Dedifferentiated amniotic fluid mesenchymal stem cell (primary cell): ENCODE results near the gene LMO2.
"Not testable (repeated sequence)": the region's sequence is repeated elsewhere in the genome, so short reads cannot be mapped to it uniquely, and the experiment has no call there.

ENCODE experiments used
- DNase-seq: peaks from one replicate; pipeline ENCODE4 v3.0.0-alpha.2; 2016; ENCODE audit errors: extremely low spot score

The LMO2 gene

DNA sequence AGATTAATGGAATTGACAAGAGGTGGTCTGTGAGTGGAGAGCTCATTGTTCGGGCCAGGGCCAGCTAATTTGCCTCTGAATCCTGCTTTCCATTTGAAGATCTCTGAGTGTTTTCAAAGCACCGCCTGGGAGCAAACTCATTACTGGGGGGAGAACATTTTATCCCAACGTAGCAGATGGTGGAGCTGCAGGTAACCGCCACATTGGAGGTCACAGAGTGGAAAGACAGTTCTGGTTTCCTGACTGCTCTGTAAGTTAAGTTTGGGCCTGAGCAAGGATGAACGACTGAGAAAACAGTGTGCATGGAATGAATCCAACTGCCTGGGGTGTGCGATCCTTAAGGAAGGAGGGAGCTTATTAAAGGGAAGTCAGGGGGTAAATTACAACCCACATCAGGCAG lies 30.5 kb downstream of the LMO2 start:
- no peak for DNase-seq

- no peak for DNase-seq
Observed at GRCh38 chr11:33860926-33861325, 30.9 kb downstream of the LMO2 start.

GRCh38 chr11:33859306-33859705 lies 32.6 kb downstream of the LMO2 start:
- no peak for DNase-seq

DNA sequence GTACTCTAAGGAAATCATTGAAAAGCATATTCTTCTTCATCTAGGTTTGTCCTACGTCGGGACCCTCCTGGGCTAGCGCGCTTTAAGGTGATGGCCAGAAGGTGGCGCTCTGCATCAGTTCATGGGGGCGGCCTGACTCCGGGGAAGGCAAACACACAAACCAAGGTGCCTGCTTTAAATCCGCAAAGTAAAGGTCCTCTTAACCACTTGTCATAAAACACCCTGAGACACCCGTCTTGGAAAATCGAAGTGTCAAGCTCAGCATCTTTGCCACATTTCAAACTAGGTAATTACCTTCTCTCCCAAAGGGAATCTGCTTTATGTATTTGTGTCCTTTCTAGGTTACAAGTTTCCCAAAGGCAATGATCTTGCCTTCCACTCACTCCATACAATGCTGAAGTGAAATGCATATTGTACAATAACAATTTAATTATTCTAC lies 33.9 kb downstream of the LMO2 start:
- DNase-seq: peak; percentile 41

- no peak for DNase-seq
Observed at GRCh38 chr11:33855500-33855899, 36.4 kb downstream of the LMO2 start.

- no peak for DNase-seq
Observed at GRCh38 chr11:33848717-33849390, 43.0 kb downstream of the LMO2 start.

GRCh38 chr11:33847251-33847650 lies 44.6 kb downstream of the LMO2 start:
- no peak for DNase-seq

DNA sequence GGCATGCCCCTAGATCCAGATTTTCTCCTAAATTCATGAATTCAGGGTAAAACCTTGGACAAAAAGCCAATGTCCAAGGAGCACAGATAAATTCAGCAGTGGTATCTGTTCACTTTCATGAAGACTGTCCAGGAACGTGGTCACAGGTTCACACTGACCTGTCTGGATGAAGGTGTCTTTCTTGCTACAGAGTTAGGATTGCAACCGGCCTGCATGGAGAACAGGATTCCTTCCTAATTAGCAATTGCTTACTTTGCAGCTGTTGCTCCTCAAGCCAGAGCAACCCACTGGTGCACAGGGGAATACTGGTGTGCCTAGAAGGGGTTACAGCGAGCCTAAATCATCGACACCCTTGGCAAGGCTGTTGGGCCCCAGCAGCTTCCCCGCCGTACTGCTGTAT lies 47.6 kb downstream of the LMO2 start:
- DNase-seq: no peak

DNA sequence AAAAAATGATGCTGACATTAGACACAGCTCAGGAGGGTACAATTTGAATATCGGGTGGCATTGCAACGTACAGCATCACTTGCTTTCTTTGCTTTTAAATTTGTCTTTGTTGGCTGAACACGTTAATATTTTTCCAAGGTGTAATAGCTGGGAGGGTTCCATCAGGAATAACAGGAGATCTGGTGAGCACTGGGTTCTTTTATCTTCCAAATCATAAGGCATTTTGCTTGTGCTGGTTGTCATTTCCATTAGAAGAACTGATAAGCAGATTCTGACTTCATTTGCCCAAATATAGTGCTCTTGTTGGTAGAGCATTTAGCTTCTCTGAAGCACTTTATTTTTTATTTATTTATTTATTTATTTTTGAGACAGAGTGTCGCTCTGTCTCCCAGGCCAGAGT lies 48.9 kb downstream of the LMO2 start:
- no peak for DNase-seq

DNA sequence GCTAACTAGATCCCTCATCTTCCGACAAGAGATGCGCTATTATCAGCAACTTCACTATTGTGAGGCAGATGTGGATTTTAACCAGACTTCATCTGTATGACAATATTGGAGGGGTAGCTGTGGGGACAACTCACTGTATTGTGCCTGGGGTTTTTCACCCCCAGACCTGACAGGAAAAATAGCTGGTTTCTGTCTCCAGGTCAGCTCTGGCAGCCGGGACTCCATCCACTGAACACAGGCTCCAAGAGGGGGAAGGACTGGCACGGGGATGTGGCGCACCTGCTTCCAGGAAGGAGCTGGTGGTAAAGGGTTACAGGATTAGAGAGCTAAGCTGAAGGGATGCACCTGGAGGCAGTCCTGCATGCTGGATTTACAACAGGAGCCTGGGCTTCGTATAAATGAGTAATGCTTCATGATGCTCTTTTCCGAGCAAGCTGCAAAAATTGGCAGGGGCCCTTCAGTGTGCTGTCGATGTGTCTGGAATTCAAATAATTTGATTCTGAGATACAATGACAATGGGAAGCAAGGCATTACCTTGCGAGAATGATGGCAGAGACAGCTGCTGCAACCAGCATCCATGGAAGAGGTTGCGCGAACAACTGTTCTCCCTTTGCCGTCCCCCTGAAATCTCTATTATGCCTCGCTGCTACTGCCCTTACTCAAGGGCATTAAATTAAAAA lies 49.5 kb downstream of the LMO2 start:
- no peak for DNase-seq

DNA sequence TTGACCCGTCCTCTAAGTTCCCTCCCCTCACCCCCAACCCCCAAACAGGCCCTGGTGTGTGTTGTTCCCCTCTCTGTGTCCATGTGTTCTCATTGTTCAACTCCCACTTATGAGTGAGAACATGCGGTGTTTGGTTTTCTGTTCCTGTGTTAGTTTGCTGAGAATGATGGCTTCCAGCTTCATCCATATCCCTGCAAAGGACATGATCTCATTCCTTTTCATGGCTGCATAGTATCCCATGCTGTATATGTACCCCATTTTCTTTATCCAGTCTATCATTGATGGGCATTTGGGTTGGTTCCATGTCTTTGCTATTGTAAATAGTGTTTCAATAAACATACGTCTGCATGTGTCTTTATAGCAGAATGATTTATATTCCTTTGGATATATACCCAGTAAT lies 53.6 kb downstream of the LMO2 start:
- not testable (repeated sequence) for DNase-seq

GRCh38 chr11:33837334-33837733 lies 54.5 kb downstream of the LMO2 start:
- not testable (repeated sequence) for DNase-seq

- DNase-seq: peak; percentile 71
Observed at GRCh38 chr11:33835143-33835878, 56.6 kb downstream of the LMO2 start.

DNA sequence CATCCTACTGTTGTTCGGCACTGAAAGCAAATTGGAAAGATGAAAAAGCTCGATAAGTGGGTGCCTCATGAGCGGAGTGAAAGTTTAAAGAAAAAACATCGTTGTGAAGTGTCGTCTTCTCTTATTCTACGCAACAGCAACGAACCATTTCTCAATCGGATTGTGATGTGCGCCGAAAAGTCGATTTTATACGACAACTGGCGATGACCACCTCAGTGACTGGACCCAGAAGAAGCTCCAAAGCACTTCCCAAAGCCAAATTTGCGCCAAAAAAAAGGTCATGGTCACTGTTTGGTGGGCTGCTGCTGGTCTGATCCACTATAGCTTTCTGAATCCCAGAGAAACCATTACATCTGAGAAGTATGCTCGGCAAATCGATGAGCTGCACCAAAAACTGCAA lies 59.2 kb downstream of the LMO2 start:
- DNase-seq: no peak

DNA sequence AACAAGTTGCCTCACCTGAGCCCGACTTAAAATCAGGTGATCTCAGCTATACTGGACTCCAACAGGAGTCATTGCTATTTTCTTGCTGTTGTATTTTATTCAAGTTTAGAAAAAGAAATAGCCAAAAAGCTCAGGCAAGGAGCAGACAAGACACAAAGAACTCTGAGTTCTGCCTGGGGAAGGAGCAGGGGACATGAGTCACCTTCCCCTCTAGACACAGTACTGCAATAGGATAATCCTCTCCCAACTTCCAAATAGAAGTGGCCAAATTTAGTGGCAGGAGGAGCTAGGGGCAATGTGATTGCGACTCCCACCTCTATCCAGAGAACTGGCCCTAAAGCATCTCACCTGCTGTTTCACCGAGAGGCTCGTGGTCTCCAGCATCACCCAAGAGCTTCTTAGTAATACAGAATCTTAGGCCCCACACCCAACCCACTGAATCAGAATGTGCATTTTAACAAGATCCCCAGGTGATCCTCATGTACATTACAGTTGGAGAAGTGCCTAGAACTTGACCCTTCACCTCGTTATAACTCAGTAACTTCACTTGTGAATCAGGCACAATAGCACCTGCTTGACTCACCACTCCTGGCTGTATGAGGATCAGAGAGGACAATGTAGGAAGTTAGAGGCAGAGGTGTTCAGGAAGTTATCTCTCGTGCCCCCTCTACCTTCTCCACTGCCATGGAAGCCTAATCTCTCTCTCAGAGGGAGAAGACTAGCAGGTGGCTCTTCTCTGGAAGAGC lies 60.8 kb downstream of the LMO2 start:
- DNase-seq: no peak

DNA sequence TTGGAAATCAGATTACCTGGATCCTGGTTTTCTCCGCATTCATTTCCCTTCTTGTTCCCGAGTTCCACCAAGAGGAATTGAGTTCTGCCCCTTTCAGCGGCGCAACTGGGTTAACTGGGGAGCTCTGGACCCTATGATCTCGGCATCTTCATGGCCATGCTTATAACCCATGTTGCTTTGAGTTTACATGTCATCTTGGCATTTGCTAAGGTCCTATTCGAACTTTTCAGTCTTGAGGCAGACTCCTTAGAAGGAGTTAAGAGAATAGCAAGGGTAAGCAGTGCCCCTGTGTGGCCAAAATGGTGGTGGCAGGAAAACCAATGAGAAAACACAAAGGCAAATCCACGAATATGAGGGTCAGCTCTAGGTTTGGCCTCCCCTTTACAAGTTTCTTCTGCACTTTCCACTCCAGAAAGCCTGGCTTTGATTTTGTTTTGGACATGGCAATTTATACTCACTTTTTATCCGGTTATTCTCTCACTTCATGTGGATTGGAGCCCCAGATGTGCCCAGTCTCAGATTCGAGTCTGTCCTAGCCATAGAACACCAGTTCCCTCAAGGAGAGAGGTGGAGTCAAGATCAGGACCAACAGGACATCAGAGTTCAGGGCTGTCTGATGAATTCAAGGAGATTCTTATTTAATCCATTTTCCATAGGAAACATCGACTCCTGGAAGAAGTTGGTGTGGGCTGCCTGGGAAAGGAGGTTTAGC lies 62.3 kb downstream of the LMO2 start:
- peak; percentile 71 for DNase-seq

- no peak for DNase-seq
Observed at GRCh38 chr11:33828604-33829429, 63.1 kb downstream of the LMO2 start.

DNA sequence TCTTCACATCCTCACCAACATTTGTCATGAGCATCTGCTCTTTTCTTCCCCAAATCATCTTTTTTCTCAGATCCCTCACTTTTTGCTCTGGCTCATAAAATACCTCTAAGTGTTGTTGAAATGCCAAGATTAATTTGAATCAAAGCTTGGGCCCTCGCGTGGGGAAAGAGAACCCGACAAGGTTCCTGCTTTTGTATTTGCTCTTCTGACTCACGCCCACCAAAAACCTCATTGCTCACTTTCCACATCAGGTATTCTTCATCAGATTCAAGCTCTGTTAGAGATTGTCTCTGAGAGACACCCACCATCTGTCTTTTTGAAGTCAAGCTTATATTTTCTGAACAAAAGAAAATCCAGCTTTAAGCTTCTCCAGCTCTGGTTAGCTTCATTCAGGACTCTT lies 64.7 kb downstream of the LMO2 start:
- no peak for DNase-seq

- DNase-seq: no peak
Observed at GRCh38 chr11:33825854-33826560, 65.9 kb downstream of the LMO2 start.

DNA sequence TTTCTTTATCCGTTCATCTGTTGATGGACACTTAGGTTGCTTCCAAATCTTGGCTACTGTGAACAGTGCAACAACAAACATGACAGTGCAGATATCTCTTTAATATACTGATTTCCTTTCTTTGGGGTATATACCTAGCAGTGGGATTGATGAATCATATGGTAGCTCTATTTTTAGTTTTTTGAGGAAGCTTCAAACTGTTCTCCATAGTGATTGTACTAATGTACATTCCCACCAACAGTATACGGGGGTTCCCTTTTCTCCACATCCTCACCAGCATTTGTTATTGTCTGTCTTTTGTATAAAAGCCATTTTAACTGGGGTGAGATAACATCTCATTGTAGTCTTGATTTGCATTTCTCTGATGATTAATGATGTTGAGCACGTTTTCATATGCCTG lies 68.9 kb downstream of the LMO2 start:
- not testable (repeated sequence) for DNase-seq
